MM.1S (cell line): ENCODE results near the gene OR2S2.
A peak's percentile ranks its signal among the peaks of the same experiment; 100 is the strongest.

ENCODE experiments used
- DNase-seq: peaks from one replicate; pipeline ENCODE4 v3.0.0-alpha.2; 2015
- H2AFZ ChIP-seq: fragments of 300-600 bp; sonication (generic); 2 replicates; pipeline ENCODE4 v1.6.0; 2016; ENCODE audit warnings: antibody characterized with exemption, low read length
- H3F3A ChIP-seq: fragments of 300-600 bp; sonication (generic); 2 replicates; pipeline ENCODE4 v1.6.1; 2016; ENCODE audit warnings: mild to moderate bottlenecking, antibody characterized with exemption, low read length, moderate library complexity, mixed read lengths; ENCODE audit not compliant: insufficient read depth
- H3K27ac ChIP-seq: fragments of 300-600 bp; sonication (generic); 2 replicates; pipeline ENCODE4 v1.5.1; 2016; ENCODE audit warnings: mild to moderate bottlenecking, low read length
- H3K27me3 ChIP-seq: fragments of 300-600 bp; sonication (generic); replicated peaks from 2 replicates; pipeline ENCODE4 v1.6.0; 2016; ENCODE audit warnings: low read length; ENCODE audit not compliant: insufficient read depth
- H3K36me3 ChIP-seq: fragments of 300-600 bp; sonication (generic); replicated peaks from 2 replicates; pipeline ENCODE4 v1.6.1; 2016; ENCODE audit warnings: mild to moderate bottlenecking, low read length, mixed read lengths; ENCODE audit not compliant: insufficient read depth
- H3K4me1 ChIP-seq: fragments of 300-600 bp; sonication (generic); 2 replicates; pipeline ENCODE4 v1.6.1; 2016; ENCODE audit warnings: low read length, mixed read lengths
- H3K4me2 ChIP-seq: fragments of 300-600 bp; sonication (generic); 2 replicates; pipeline ENCODE4 v1.6.0; 2016; ENCODE audit warnings: low read depth, low read length
- H3K4me3 ChIP-seq: fragments of 300-600 bp; sonication (generic); 2 replicates; pipeline ENCODE4 v1.5.1; 2016; ENCODE audit warnings: low read length, mixed read lengths
- H3K79me2 ChIP-seq: fragments of 300-600 bp; sonication (generic); 2 replicates; pipeline ENCODE4 v1.6.1; 2016; ENCODE audit warnings: mixed run types, low read length, mixed read lengths
- H3K9ac ChIP-seq: fragments of 300-600 bp; sonication (generic); 2 replicates; pipeline ENCODE4 v1.6.1; 2016; ENCODE audit warnings: low read length, mixed read lengths
- H3K9me2 ChIP-seq: fragments of 300-600 bp; sonication (generic); replicated peaks from 2 replicates; pipeline ENCODE4 v1.6.1; 2016; ENCODE audit warnings: mild to moderate bottlenecking, low read length, mixed read lengths; ENCODE audit not compliant: insufficient read depth
- H3K9me3 ChIP-seq: fragments of 300-600 bp; sonication (generic); replicated peaks from 2 replicates; pipeline ENCODE4 v1.6.1; 2016; ENCODE audit warnings: mild to moderate bottlenecking, low read length, mixed read lengths; ENCODE audit not compliant: insufficient read depth
- H4K20me1 ChIP-seq: fragments of 300-600 bp; sonication (generic); 2 replicates; pipeline ENCODE4 v1.6.1; 2016; ENCODE audit warnings: mild to moderate bottlenecking, low read length, moderate library complexity, mixed read lengths; ENCODE audit not compliant: insufficient read depth
- CTCF ChIP-seq: fragments of 300-600 bp; sonication (generic); IDR thresholded peaks from 2 replicates; pipeline ENCODE4 v1.5.1; 2016; ENCODE audit warnings: antibody characterized with exemption, low read length, mixed read lengths
- EZH2 ChIP-seq: fragments of 300-600 bp; sonication (generic); optimal IDR thresholded peaks from 2 replicates; pipeline ENCODE3; 2017; ENCODE audit warnings: low read depth, mild to moderate bottlenecking, antibody characterized with exemption, low read length, mixed read lengths
- EZH2phosphoT487 ChIP-seq: fragments of 300-600 bp; sonication (generic); IDR thresholded peaks from 2 replicates; pipeline ENCODE4 v1.6.1; 2018; ENCODE audit warnings: antibody characterized with exemption, low read length

The OR2S2 gene

GRCh38 chr9:35942286-35942685 is 15.7 kb downstream of the OR2S2 start:
- H4K20me1 ChIP-seq, result no peaks in the 10 kb centered on the region
- H3K36me3 ChIP-seq, result no peaks in the 10 kb centered on the region
- H2AFZ ChIP-seq, result no peak overlapping the region
- H3K9ac ChIP-seq, result no peak overlapping the region
- DNase-seq, result no peak
- H3K9me2 ChIP-seq, result no peaks in the 10 kb centered on the region
- peaks cover 28% of the 10 kb centered on the region for H3K4me1 ChIP-seq
- no peaks in the 10 kb centered on the region for H3K79me2 ChIP-seq
- peaks cover 16% of the 10 kb centered on the region for H3F3A ChIP-seq
- H3K4me2 ChIP-seq, result no peak overlapping the region
- no peaks in the 10 kb centered on the region for H3K27me3 ChIP-seq
- no peak overlapping the region for H3K27ac ChIP-seq
- H3K4me3 ChIP-seq, result no peak overlapping the region
- TF ChIP-seq EZH2, result no peak
- no peak for TF ChIP-seq CTCF
- no peak for TF ChIP-seq EZH2phosphoT487
- H3K9me3 ChIP-seq, result no peaks in the 10 kb centered on the region

- Histone ChIP-seq H3K79me2 (no peaks in the 10 kb centered on the region), H4K20me1 (no peaks in the 10 kb centered on the region), H3K27me3 (no peaks in the 10 kb centered on the region), H3K4me1 (peaks cover 33% of the 10 kb centered on the region), H3K4me2 (peak overlapping the region; percentile 39), H3K9ac (no peak overlapping the region), H3F3A (peaks cover 16% of the 10 kb centered on the region), H3K27ac (peak overlapping the region; percentile 17; the same call in 1 of the 2 replicates), H3K9me2 (no peaks in the 10 kb centered on the region), H2AFZ (peak overlapping the region; percentile 42), H3K36me3 (no peaks in the 10 kb centered on the region), H3K4me3 (no peak overlapping the region), H3K9me3 (no peaks in the 10 kb centered on the region)
- peak; percentile 83 for DNase-seq
- no peak for TF ChIP-seq CTCF
- TF ChIP-seq EZH2, result no peak
- TF ChIP-seq EZH2phosphoT487, result no peak
Observed at GRCh38 chr9:35940458-35941407, 17.2 kb downstream of the OR2S2 start.

- H3K27me3 ChIP-seq, result no peaks in the 10 kb centered on the region
- no peak overlapping the region for H2AFZ ChIP-seq
- H3K9ac ChIP-seq, result no peak overlapping the region
- peak overlapping the region; percentile 39 for H3K4me2 ChIP-seq
- H3K36me3 ChIP-seq, result no peaks in the 10 kb centered on the region
- H3F3A ChIP-seq, result peaks cover 16% of the 10 kb centered on the region
- TF ChIP-seq EZH2phosphoT487 (no peak), CTCF (no peak), EZH2 (no peak)
- H3K9me2 ChIP-seq, result no peaks in the 10 kb centered on the region
- H3K79me2 ChIP-seq, result no peaks in the 10 kb centered on the region
- H3K4me3 ChIP-seq, result no peak overlapping the region
- peaks cover 33% of the 10 kb centered on the region for H3K4me1 ChIP-seq
- peak overlapping the region; percentile 17; the same call in 1 of the 2 replicates for H3K27ac ChIP-seq
- H3K9me3 ChIP-seq, result no peaks in the 10 kb centered on the region
- no peaks in the 10 kb centered on the region for H4K20me1 ChIP-seq
- DNase-seq, result peak; percentile 15
Observed at GRCh38 chr9:35939679-35940250, 18.2 kb downstream of the OR2S2 start.
